ENCODE measurements around the gene TGFBR2. TPM values are rescaled to one million over a fixed set of nuclear protein-coding genes. Genes with fewer than 3 reads are reported as not detected.
A peak's percentile ranks its signal among the peaks of the same experiment; 100 is the strongest.

The TGFBR2 gene
- total RNA-seq, 1 experiment from 2014 or later = 103 TPM

- ChIA-PET CTCF (interaction anchor here (1.1 to 1.7 kb wide), 2 partner anchors 16 to 26 kb away, joined by 5 to 6 read pairs; no protein-coding TSS in a partner anchor), POLR2A (no interaction called here)
- DNase-seq (ENCODE audit: unreplicated experiment) = no peak
- BruUV-seq (replicated peaks) = no TSS peak
- TF ChIP-seq, protein P1, sequence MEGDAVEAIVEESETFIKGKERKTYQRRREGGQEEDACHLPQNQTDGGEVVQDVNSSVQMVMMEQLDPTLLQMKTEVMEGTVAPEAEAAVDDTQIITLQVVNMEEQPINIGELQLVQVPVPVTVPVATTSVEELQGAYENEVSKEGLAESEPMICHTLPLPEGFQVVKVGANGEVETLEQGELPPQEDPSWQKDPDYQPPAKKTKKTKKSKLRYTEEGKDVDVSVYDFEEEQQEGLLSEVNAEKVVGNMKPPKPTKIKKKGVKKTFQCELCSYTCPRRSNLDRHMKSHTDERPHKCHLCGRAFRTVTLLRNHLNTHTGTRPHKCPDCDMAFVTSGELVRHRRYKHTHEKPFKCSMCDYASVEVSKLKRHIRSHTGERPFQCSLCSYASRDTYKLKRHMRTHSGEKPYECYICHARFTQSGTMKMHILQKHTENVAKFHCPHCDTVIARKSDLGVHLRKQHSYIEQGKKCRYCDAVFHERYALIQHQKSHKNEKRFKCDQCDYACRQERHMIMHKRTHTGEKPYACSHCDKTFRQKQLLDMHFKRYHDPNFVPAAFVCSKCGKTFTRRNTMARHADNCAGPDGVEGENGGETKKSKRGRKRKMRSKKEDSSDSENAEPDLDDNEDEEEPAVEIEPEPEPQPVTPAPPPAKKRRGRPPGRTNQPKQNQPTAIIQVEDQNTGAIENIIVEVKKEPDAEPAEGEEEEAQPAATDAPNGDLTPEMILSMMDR (IDR thresholded peaks at IDR 0.05; ENCODE audit: unreplicated experiment) = no peak
- H3K27ac Mint-ChIP-seq (ENCODE audit: low read depth, unreplicated experiment) = no peak overlapping the region
- intact Hi-C loops (cut with micrococcal nuclease) = no loop called here
- peaks cover 15% of the 10 kb centered on the region for H3K4me1 Mint-ChIP-seq (ENCODE audit: insufficient read depth, unreplicated experiment)
- H3K4me3 Mint-ChIP-seq (ENCODE audit: unreplicated experiment) = no peak overlapping the region
- no peaks in the 10 kb centered on the region for H3K9me3 Mint-ChIP-seq (ENCODE audit: unreplicated experiment)
- H3K27me3 Mint-ChIP-seq (ENCODE audit: insufficient read depth, unreplicated experiment) = no peaks in the 10 kb centered on the region
- no peaks in the 10 kb centered on the region for H3K36me3 Mint-ChIP-seq (ENCODE audit: insufficient read depth, unreplicated experiment)
Measured at GRCh38 chr3:30719536-30719935, 113.1 kb downstream of the TGFBR2 start.

- no peaks in the 10 kb centered on the region for H3K36me3 Mint-ChIP-seq (ENCODE audit: insufficient read depth, unreplicated experiment)
- DNase-seq (ENCODE audit: unreplicated experiment) = peak; percentile 55
- H3K4me3 Mint-ChIP-seq (ENCODE audit: unreplicated experiment) = peak overlapping the region; percentile 3
- peaks cover 15% of the 10 kb centered on the region for H3K4me1 Mint-ChIP-seq (ENCODE audit: insufficient read depth, unreplicated experiment)
- intact Hi-C loops (cut with micrococcal nuclease) = no loop called here
- CTCF ChIA-PET = interaction anchor here (0.7 kb wide), 1 partner anchor 546 kb away, joined by 4 read pairs; no protein-coding TSS in a partner anchor
- no TSS peak for BruUV-seq (replicated peaks)
- H3K27ac Mint-ChIP-seq (ENCODE audit: low read depth, unreplicated experiment) = peak overlapping the region; percentile 23
- no peaks in the 10 kb centered on the region for H3K27me3 Mint-ChIP-seq (ENCODE audit: insufficient read depth, unreplicated experiment)
- POLR2A ChIA-PET = interaction anchor here (1.3 kb wide), 1 partner anchor 50 kb away, joined by 4 read pairs; no protein-coding TSS in a partner anchor
- peaks cover 8% of the 10 kb centered on the region for H3K9me3 Mint-ChIP-seq (ENCODE audit: unreplicated experiment)
- TF ChIP-seq, protein P1 (IDR thresholded peaks at IDR 0.05; ENCODE audit: unreplicated experiment) = no peak
Measured at GRCh38 chr3:30720586-30721313, 114.3 kb downstream of the TGFBR2 start.

GRCh38 chr3:30721314-30721634, 114.9 kb downstream of the TGFBR2 start:
- H3K9me3 Mint-ChIP-seq (ENCODE audit: unreplicated experiment) = peaks cover 9% of the 10 kb centered on the region
- H3K27me3 Mint-ChIP-seq (ENCODE audit: insufficient read depth, unreplicated experiment) = no peaks in the 10 kb centered on the region
- intact Hi-C loops (cut with micrococcal nuclease) = no loop called here
- no peak for DNase-seq (ENCODE audit: unreplicated experiment)
- H3K27ac Mint-ChIP-seq (ENCODE audit: low read depth, unreplicated experiment) = peak overlapping the region; percentile 23
- ChIA-PET CTCF (interaction anchor here (0.7 kb wide), 1 partner anchor 547 kb away, joined by 4 read pairs; no protein-coding TSS in a partner anchor), POLR2A (interaction anchor here (1.3 kb wide), 1 partner anchor 49 kb away, joined by 4 read pairs; no protein-coding TSS in a partner anchor)
- peaks cover 15% of the 10 kb centered on the region for H3K4me1 Mint-ChIP-seq (ENCODE audit: insufficient read depth, unreplicated experiment)
- TF ChIP-seq, protein P1 (IDR thresholded peaks at IDR 0.05; ENCODE audit: unreplicated experiment) = no peak
- BruUV-seq (replicated peaks) = no TSS peak
- H3K36me3 Mint-ChIP-seq (ENCODE audit: insufficient read depth, unreplicated experiment) = no peaks in the 10 kb centered on the region
- H3K4me3 Mint-ChIP-seq (ENCODE audit: unreplicated experiment) = peak overlapping the region; percentile 3

DNA sequence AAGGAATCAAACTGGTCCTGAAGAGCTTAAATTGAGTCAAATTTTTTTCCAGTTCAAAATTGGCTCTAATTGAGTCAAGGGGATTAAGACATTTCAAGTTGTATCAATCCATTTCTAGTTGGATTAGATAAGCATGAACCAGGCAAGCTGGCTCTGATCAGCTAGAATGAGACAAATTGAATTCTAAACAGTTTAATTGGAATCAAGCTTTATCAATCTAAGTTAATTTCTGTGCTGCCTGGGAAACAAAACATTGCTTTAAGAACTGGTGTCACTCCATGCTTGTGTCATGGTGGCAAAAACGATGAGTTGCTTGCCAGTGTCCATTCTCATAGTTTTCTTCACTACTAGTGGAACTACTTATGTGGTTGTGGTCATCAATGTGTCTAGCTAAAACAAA, 116.8 kb downstream of the TGFBR2 start:
- intact Hi-C loops (cut with micrococcal nuclease) = no loop called here
- Mint-ChIP-seq H3K9me3 (ENCODE audit: unreplicated experiment) (peaks cover 9% of the 10 kb centered on the region), H3K4me3 (ENCODE audit: unreplicated experiment) (no peak overlapping the region), H3K36me3 (ENCODE audit: insufficient read depth, unreplicated experiment) (no peaks in the 10 kb centered on the region), H3K27me3 (ENCODE audit: insufficient read depth, unreplicated experiment) (no peaks in the 10 kb centered on the region), H3K4me1 (ENCODE audit: insufficient read depth, unreplicated experiment) (peaks cover 15% of the 10 kb centered on the region), H3K27ac (ENCODE audit: low read depth, unreplicated experiment) (no peak overlapping the region)
- DNase-seq (ENCODE audit: unreplicated experiment) = no peak
- CTCF ChIA-PET = interaction anchor here (0.9 kb wide), 1 partner anchor 30 kb away, joined by 4 read pairs; no protein-coding TSS in a partner anchor
- TF ChIP-seq, protein P1 (IDR thresholded peaks at IDR 0.05; ENCODE audit: unreplicated experiment) = no peak
- no TSS peak for BruUV-seq (replicated peaks)
- POLR2A ChIA-PET = interaction anchor here (0.6 to 1.6 kb wide), 4 partner anchors 9 to 726 kb away, joined by 3 to 7 read pairs (median 4); no protein-coding TSS in a partner anchor

All from MCF 10A (cell line).